ENCODE measurements around the gene TTC23. TPM values are rescaled to one million over a fixed set of nuclear protein-coding genes. Genes with fewer than 3 reads are reported as not detected.

TTC23 gene
- polyA plus RNA-seq, 2 of the 4 experiments (the other 2 are of a cell fraction): 7.0 to 16.5 TPM

GRCh38 chr15:99252326-99252725 is 2.9 kb upstream of the TTC23 start:
- WGBS (ENCODE audit: missing lambda C conversion rate): 89% methylated on average over 7 of the region's 7 CpGs
- ChIA-PET CTCF (interaction anchor here (1.0 to 2.9 kb wide), 4 partner anchors 12 to 452 kb away, joined by 3 to 13 read pairs (median 8); no protein-coding TSS in a partner anchor), POLR2A (interaction anchor here (1.9 to 2.1 kb wide), 3 partner anchors 129 to 824 kb away, joined by 5 to 11 read pairs (median 6); partner anchors contain the start of gene LYSMD4)
- Histone ChIP-seq H3K4me3 (peak overlapping the region; percentile 76; the same call in 2 of the 3 replicates), H3K4me1 (peaks cover 15% of the 10 kb centered on the region; the same call in 2 of the 3 replicates), H3K27ac (peak overlapping the region in 1 of 2 experiments; percentile 91; a peak in 1 of 6 replicates), H3K9me3 (no peaks in the 10 kb centered on the region), H3K4me2 (peak overlapping the region; percentile 81)
- FAIRE-seq (no peak), DNase-seq (ENCODE audit: low read depth in 1 of 2, low spot score in 1 of 2) (no peak), ATAC-seq (no peak)
- no peak for TF ChIP-seq ATOH8 (CRISPR knock-in tag; IDR thresholded peaks at IDR 0.05; ENCODE audit: low read depth)
- TF ChIP-seq CBX8 (IDR thresholded peaks at IDR 0.05): no peak
- TF ChIP-seq EP300 (IDR thresholded peaks at IDR 0.05): no peak
- TF ChIP-seq CBX2 (IDR thresholded peaks at IDR 0.05; ENCODE audit: borderline replicate concordance, low read depth): no peak
- no peak for TF ChIP-seq BHLHE40 (IDR thresholded peaks at IDR 0.05; ENCODE audit: low read depth, low read length)
- TF ChIP-seq HMGXB4 (CRISPR knock-in tag; IDR thresholded peaks at IDR 0.05; ENCODE audit: borderline replicate concordance): no peak
- no peak for TF ChIP-seq NR3C1 (IDR thresholded peaks at IDR 0.05)
- TF ChIP-seq RFX5 (IDR thresholded peaks at IDR 0.05): no peak
- TF ChIP-seq CHD4 (IDR thresholded peaks at IDR 0.05; ENCODE audit: borderline replicate concordance): no peak
- no peak for TF ChIP-seq ZSCAN20 (CRISPR knock-in tag; IDR thresholded peaks at IDR 0.05)
- TF ChIP-seq TFCP2L1 (CRISPR knock-in tag; IDR thresholded peaks at IDR 0.05): no peak
- no peak for TF ChIP-seq RCOR1 (IDR thresholded peaks at IDR 0.05; ENCODE audit: low read depth, low read length)
- no peak for TF ChIP-seq FOSL2 (IDR thresholded peaks at IDR 0.05)
- no peak for TF ChIP-seq FOSL2 (CRISPR knock-in tag; IDR thresholded peaks at IDR 0.05)
- no peak for TF ChIP-seq E2F6 (IDR thresholded peaks at IDR 0.05; ENCODE audit: borderline replicate concordance, low read depth)

- CTCF ChIA-PET: interaction anchor here (1.0 to 2.9 kb wide), 6 partner anchors 13 to 505 kb away, joined by 3 to 13 read pairs (median 4); no protein-coding TSS in a partner anchor
- WGBS (ENCODE audit: missing lambda C conversion rate): 1% methylated on average over 41 of the region's 90 CpGs
- peak within 1 kb of the TSS; percentile 91 for H3K4me2 ChIP-seq
- DNase-seq (ENCODE audit: low read depth in 1 of 2, low spot score in 1 of 2) (peak; percentile 92 to 99), ATAC-seq (peak; percentile 91 to 96), FAIRE-seq (peak; percentile 92)
- POLR2A ChIA-PET: interaction anchor here (0.6 to 2.1 kb wide), 16 partner anchors 9 to 832 kb away, joined by 3 to 11 read pairs (median 5); partner anchors contain the start of genes LYSMD4 and SYNM
- H3K9me3 ChIP-seq: no peaks in the 10 kb centered on the region
- peak within 1 kb of the TSS; percentile 76 for H3K4me3 ChIP-seq
- H3K27ac ChIP-seq: peak within 1 kb of the TSS; percentile 91
- peaks cover 15% of the 10 kb centered on the region; the same call in 2 of the 3 replicates for H3K4me1 ChIP-seq
- TF ChIP-seq PHF8 (IDR thresholded peaks at IDR 0.05; ENCODE audit: borderline replicate concordance, low read depth): peak; percentile 54; the same call in 1 of the 2 replicates
- TF ChIP-seq SREBF2 (IDR thresholded peaks at IDR 0.05): no peak
- TF ChIP-seq CTCF (IDR thresholded peaks at IDR 0.05): no peak
- TF ChIP-seq TP53 (CRISPR knock-in tag; IDR thresholded peaks at IDR 0.05): no peak
- no peak for TF ChIP-seq HOXB13 (CRISPR knock-in tag; IDR thresholded peaks at IDR 0.05; ENCODE audit: low read depth)
- no peak for TF ChIP-seq NFE2L2 (conservative IDR thresholded peaks at IDR 0.05; ENCODE audit: low read length)
- TF ChIP-seq ELK1 (IDR thresholded peaks at IDR 0.05; ENCODE audit: low read depth, low read length): no peak
- TF ChIP-seq KDM1A (IDR thresholded peaks at IDR 0.05; ENCODE audit: low read depth): no peak
- peak; percentile 13; the same call in 1 of the 3 replicates for TF ChIP-seq SMC3 (IDR thresholded peaks at IDR 0.05)
- TF ChIP-seq RCOR1 (IDR thresholded peaks at IDR 0.05; ENCODE audit: low read depth, low read length): no peak
- TF ChIP-seq TFCP2L1 (CRISPR knock-in tag; IDR thresholded peaks at IDR 0.05): no peak
- no peak for TF ChIP-seq USF2 (IDR thresholded peaks at IDR 0.05)
- TF ChIP-seq ZC3H11A (IDR thresholded peaks at IDR 0.05): no peak
- peak; percentile 51; the same call in 1 of the 2 replicates for TF ChIP-seq FOSB (CRISPR knock-in tag; IDR thresholded peaks at IDR 0.05)
- no peak for TF ChIP-seq HEYL (CRISPR knock-in tag; IDR thresholded peaks at IDR 0.05)
- no peak for TF ChIP-seq FOSL2 (IDR thresholded peaks at IDR 0.05)
- no peak for TF ChIP-seq FOSL2 (CRISPR knock-in tag; IDR thresholded peaks at IDR 0.05)
- TF ChIP-seq POLR2A (IDR thresholded peaks at IDR 0.05; ENCODE audit: low read length): peak; percentile 91
Observed at GRCh38 chr15:99250857-99251841, 1.8 kb upstream of the TTC23 start, which contains the start of gene LRRC28. Gene LRRC28, plus strand, starts transcription at chr15:99251481. Its CDS starts 4,477 bp downstream, at chr15:99255958.

All from A549 (cell line).